ENCODE data around the gene FAM151B. TPM values are rescaled to one million over a fixed set of nuclear protein-coding genes. Genes with fewer than 3 reads are reported as not detected.

The FAM151B gene
- polyA plus RNA-seq, 1 donor (not counting 4 experiments of a cell fraction or from before 2014, with no cell fraction given) = 1.0 TPM

DNA sequence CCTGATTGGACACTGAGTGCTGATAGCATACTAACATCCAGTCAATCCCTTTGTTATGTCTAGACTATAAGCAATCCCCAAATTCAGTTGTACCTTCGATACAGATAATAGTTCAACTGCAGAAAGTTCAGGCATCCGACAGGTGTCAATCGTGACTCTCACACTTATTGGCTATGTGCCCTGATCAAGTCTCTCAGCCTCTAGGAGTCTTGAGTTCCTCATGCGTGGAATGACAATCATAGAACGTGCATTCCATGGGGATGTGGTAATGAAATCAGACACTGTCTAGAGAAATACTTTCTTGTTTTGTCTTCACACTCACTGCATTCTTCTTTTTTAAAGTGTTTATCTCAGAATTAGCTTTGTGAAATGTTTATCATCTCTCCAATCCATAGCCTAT, 77.4 kb downstream of the FAM151B start:
- Histone ChIP-seq H3K4me1 (ENCODE audit: control insufficient read depth, extremely low read depth, insufficient read depth, low read length) (peaks cover 4% of the 10 kb centered on the region), H3K9ac (ENCODE audit: control insufficient read depth, extremely low read depth, insufficient read depth, low read length) (no peak overlapping the region), H3K4me2 (ENCODE audit: control insufficient read depth, extremely low read depth, insufficient read depth, low read depth, low read length) (no peak overlapping the region), H4K20me1 (ENCODE audit: control insufficient read depth, extremely low read depth, insufficient read depth, low read length) (no peaks in the 10 kb centered on the region), H3K9me1 (ENCODE audit: control insufficient read depth, extremely low read depth, insufficient read depth, low read length) (no peaks in the 10 kb centered on the region), H2AFZ (ENCODE audit: control insufficient read depth, low read length) (no peak overlapping the region), H3K79me2 (ENCODE audit: control insufficient read depth, insufficient read depth, low read length) (no peaks in the 10 kb centered on the region), H3K27ac (ENCODE audit: control insufficient read depth, insufficient read depth, low read length) (no peak overlapping the region), H3K27me3 (ENCODE audit: control insufficient read depth, extremely low read depth, insufficient read depth, low read length) (peaks cover 38% of the 10 kb centered on the region), H3K9me3 (ENCODE audit: control insufficient read depth, low read depth, low read length) (no peaks in the 10 kb centered on the region), H3K36me3 (ENCODE audit: control insufficient read depth in 2 of 2, extremely low read depth in 1 of 2, insufficient read depth in 2 of 2, low read length in 2 of 2) (no peaks in the 10 kb centered on the region), H3K4me3 (ENCODE audit: control insufficient read depth in 2 of 3, extremely low read depth in 1 of 3, insufficient read depth in 2 of 3, low read depth in 1 of 3, low read length in 3 of 3) (no peak overlapping the region)
- no peak for TF ChIP-seq EZH2 (IDR thresholded peaks at IDR 0.05; ENCODE audit: low read length)
- TF ChIP-seq, protein P1, sequence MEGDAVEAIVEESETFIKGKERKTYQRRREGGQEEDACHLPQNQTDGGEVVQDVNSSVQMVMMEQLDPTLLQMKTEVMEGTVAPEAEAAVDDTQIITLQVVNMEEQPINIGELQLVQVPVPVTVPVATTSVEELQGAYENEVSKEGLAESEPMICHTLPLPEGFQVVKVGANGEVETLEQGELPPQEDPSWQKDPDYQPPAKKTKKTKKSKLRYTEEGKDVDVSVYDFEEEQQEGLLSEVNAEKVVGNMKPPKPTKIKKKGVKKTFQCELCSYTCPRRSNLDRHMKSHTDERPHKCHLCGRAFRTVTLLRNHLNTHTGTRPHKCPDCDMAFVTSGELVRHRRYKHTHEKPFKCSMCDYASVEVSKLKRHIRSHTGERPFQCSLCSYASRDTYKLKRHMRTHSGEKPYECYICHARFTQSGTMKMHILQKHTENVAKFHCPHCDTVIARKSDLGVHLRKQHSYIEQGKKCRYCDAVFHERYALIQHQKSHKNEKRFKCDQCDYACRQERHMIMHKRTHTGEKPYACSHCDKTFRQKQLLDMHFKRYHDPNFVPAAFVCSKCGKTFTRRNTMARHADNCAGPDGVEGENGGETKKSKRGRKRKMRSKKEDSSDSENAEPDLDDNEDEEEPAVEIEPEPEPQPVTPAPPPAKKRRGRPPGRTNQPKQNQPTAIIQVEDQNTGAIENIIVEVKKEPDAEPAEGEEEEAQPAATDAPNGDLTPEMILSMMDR (optimal IDR thresholded peaks at IDR 0.05 in 1 of 3, IDR thresholded peaks at IDR 0.05 in 1 of 3, conservative IDR thresholded peaks at IDR 0.05 in 1 of 3; ENCODE audit: extremely low read depth in 1 of 3, insufficient read depth in 2 of 3, low read length in 3 of 3) = no peak
- dilution Hi-C loops (cut with MboI; ENCODE audit: extremely low pct_ligation_motif_present, low sequenced_read_pairs) = no loop called here
- FAIRE-seq = no peak
- no peak for DNase-seq (ENCODE audit: low read depth, low spot score)

DNA sequence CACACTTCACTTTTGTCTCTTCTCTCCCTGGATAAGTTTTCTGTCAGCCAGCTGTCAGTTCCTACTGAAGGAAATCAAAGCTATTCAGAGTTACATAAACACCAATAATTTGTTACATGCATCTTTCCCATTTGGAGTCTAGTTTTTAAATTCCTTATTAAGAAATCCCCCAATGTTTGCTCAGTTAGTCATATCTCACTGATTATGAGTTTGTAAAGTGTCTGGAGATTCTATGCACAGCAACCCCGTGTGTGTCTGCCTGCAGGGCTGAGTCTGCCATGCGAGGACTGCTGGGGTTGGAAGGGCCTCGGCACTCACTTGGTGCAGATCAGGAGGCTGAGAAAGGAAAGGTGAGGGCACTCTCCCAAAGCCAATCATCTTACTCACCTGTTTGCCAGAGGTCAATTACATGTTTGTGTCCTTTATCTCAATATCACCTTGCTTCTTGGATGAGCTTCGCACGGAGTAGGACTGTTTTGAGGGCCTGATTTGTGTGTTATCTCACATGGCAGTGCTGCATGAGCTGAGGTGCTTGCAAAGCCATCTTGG, 78.9 kb downstream of the FAM151B start:
- TF ChIP-seq, protein P1 (optimal IDR thresholded peaks at IDR 0.05 in 1 of 3, IDR thresholded peaks at IDR 0.05 in 1 of 3, conservative IDR thresholded peaks at IDR 0.05 in 1 of 3; ENCODE audit: extremely low read depth in 1 of 3, insufficient read depth in 2 of 3, low read length in 3 of 3) = no peak
- no peak for TF ChIP-seq EZH2 (IDR thresholded peaks at IDR 0.05; ENCODE audit: low read length)
- Histone ChIP-seq H3K4me3 (ENCODE audit: control insufficient read depth in 2 of 3, extremely low read depth in 1 of 3, insufficient read depth in 2 of 3, low read depth in 1 of 3, low read length in 3 of 3) (no peak overlapping the region), H3K27me3 (ENCODE audit: control insufficient read depth, extremely low read depth, insufficient read depth, low read length) (peaks cover 46% of the 10 kb centered on the region), H3K4me2 (ENCODE audit: control insufficient read depth, extremely low read depth, insufficient read depth, low read depth, low read length) (no peak overlapping the region), H3K27ac (ENCODE audit: control insufficient read depth, insufficient read depth, low read length) (no peak overlapping the region), H3K36me3 (ENCODE audit: control insufficient read depth in 2 of 2, extremely low read depth in 1 of 2, insufficient read depth in 2 of 2, low read length in 2 of 2) (no peaks in the 10 kb centered on the region), H4K20me1 (ENCODE audit: control insufficient read depth, extremely low read depth, insufficient read depth, low read length) (no peaks in the 10 kb centered on the region), H3K9ac (ENCODE audit: control insufficient read depth, extremely low read depth, insufficient read depth, low read length) (no peak overlapping the region), H3K9me3 (ENCODE audit: control insufficient read depth, low read depth, low read length) (no peaks in the 10 kb centered on the region), H2AFZ (ENCODE audit: control insufficient read depth, low read length) (no peak overlapping the region), H3K9me1 (ENCODE audit: control insufficient read depth, extremely low read depth, insufficient read depth, low read length) (no peaks in the 10 kb centered on the region), H3K79me2 (ENCODE audit: control insufficient read depth, insufficient read depth, low read length) (no peaks in the 10 kb centered on the region), H3K4me1 (ENCODE audit: control insufficient read depth, extremely low read depth, insufficient read depth, low read length) (peaks cover 5% of the 10 kb centered on the region)
- FAIRE-seq (no peak), DNase-seq (ENCODE audit: low read depth, low spot score) (no peak)
- dilution Hi-C loops (cut with MboI; ENCODE audit: extremely low pct_ligation_motif_present, low sequenced_read_pairs) = no loop called here

All from keratinocyte (primary cell).